CD8-positive, alpha-beta memory T cell (primary cell): Measurements from ENCODE around the gene SS18L1. TPM values are rescaled to one million over a fixed set of nuclear protein-coding genes. Genes with fewer than 3 reads are reported as not detected.
"Not testable (repeated sequence)": the region's sequence is repeated elsewhere in the genome, so short reads cannot be mapped to it uniquely, and the experiment has no call there.

Source experiments
- CTCF ChIA-PET: fragments of 350-600 bp; sonication (Branson Sonifier 250); formaldehyde crosslinking; loops from one replicate; lab custom pipeline; 2021; ENCODE audit warnings: antibody characterized with exemption; lab: Charles Lee
- POLR2A ChIA-PET: fragments of 350-600 bp; sonication (Branson Sonifier 250); formaldehyde crosslinking; loops from one replicate; lab custom pipeline; 2021; ENCODE audit warnings: antibody characterized with exemption; lab: Charles Lee
- DNase-seq, 5 donors: peaks; one replicate each; pipeline versions ENCODE4 v3.0.0 to v3.0.0-alpha.2; 2020 to 2022; ENCODE audit warnings: mixed read lengths in 1 of 5
- H3K27ac ChIP-seq: one replicate; pipeline ENCODE4 v1.7.0; 2013; ENCODE audit warnings: low read depth, mild to moderate bottlenecking, low read length, moderate library complexity
- H3K27me3 ChIP-seq: 2 replicates; pipeline ENCODE4 v1.7.0; 2013; ENCODE audit warnings: low read length, mild to moderate bottlenecking; ENCODE audit not compliant: insufficient read depth, poor library complexity, severe bottlenecking
- H3K36me3 ChIP-seq: 2 replicates; pipeline ENCODE4 v1.7.0; 2013; ENCODE audit warnings: mild to moderate bottlenecking, low read length, moderate library complexity; ENCODE audit not compliant: insufficient read depth
- H3K4me1 ChIP-seq: 2 replicates; pipeline ENCODE4 v1.7.0; 2013; ENCODE audit warnings: mild to moderate bottlenecking, low read length, moderate library complexity; ENCODE audit not compliant: insufficient read depth
- H3K4me3 ChIP-seq: 2 replicates; pipeline ENCODE4 v1.7.0; 2013; ENCODE audit warnings: mild to moderate bottlenecking, low read length
- H3K9me3 ChIP-seq: 2 replicates; pipeline ENCODE4 v1.7.0; 2013; ENCODE audit warnings: mild to moderate bottlenecking, low read length
- H3K27ac Mint-ChIP-seq, 8 donors: one replicate each; pipeline ENCODE4 v1.8.0; 2020 to 2021; ENCODE audit warnings: mixed read lengths in 8 of 8, mild to moderate bottlenecking in 6 of 8, inconsistent platforms in 3 of 8, moderate library complexity in 3 of 8
- H3K27me3 Mint-ChIP-seq, 2 donors: one replicate each; pipeline ENCODE4 v1.8.0; 2020 to 2021; ENCODE audit warnings: mixed read lengths in 2 of 2, mild to moderate bottlenecking in 1 of 2, moderate library complexity in 1 of 2
- H3K36me3 Mint-ChIP-seq, 3 donors: one replicate each; pipeline ENCODE4 v1.8.0; 2020 to 2021; ENCODE audit warnings: mixed read lengths in 3 of 3, inconsistent platforms in 1 of 3, mild to moderate bottlenecking in 1 of 3
- H3K4me1 Mint-ChIP-seq, 3 donors: one replicate each; pipeline ENCODE4 v1.8.0; 2020 to 2021; ENCODE audit warnings: mixed read lengths in 3 of 3, inconsistent platforms in 1 of 3, mild to moderate bottlenecking in 1 of 3
- H3K4me3 Mint-ChIP-seq, 7 donors: one replicate each; pipeline ENCODE4 v1.8.0; 2020 to 2021; ENCODE audit warnings: mixed read lengths in 7 of 7, mild to moderate bottlenecking in 6 of 7, moderate library complexity in 4 of 7, inconsistent platforms in 2 of 7
- H3K9me3 Mint-ChIP-seq, 5 donors: one replicate each; pipeline ENCODE4 v1.8.0; 2020 to 2022; ENCODE audit warnings: mixed read lengths in 5 of 5, mild to moderate bottlenecking in 3 of 5, moderate library complexity in 2 of 5, inconsistent platforms in 1 of 5
- polyA plus RNA-seq: library from polyadenylated mRNA; unstranded; fragments of 300-500 nt; fragmentation: Illumina TruSeq; gene quantifications from one replicate; pipeline ENCODE4 v1.2.3, GENCODE V29; 2021
- total RNA-seq, 2 experiments: library from RNA; stranded (reverse); gene quantifications; one replicate each; pipeline ENCODE4 v1.2.3, GENCODE V29; 2021

The SS18L1 gene
- total and polyA plus RNA-seq, 3 experiments from 2014 or later, result 0.86 to 18.5 (median 16.9) TPM

DNA sequence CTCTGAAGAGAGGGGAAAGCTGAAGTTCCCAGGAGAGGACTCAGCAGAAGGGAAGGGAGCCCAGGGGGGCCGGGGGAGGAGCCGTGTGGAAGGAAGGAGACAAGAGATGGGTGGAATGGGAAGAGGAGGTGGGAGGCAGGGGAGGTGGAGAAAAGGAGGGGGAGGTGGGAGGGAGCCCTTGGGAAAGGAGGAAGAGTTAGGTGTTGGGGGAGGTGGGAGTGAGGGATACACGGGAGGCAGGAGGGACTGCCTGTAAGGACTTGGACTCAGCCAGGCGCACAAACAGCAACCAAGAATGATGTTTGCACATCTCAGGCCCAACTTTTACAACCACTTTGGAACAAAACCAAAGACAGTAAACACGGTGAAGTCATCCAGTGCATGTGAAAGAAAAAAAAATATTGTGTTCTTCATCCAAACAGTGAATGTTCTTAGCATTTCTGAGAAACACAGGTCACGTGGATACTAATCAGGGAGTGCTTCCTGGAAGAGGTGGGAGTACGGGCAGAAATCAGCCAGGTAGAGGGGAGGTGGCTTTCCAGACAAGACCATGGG lies 38.7 kb upstream of the SS18L1 start:
- Histone ChIP-seq H3K9me3 (peaks cover 35% of the 10 kb centered on the region), H3K4me3 (no peak overlapping the region), H3K36me3 (no peaks in the 10 kb centered on the region), H3K4me1 (no peaks in the 10 kb centered on the region), H3K27ac (no peak overlapping the region), H3K27me3 (no peaks in the 10 kb centered on the region)
- ChIA-PET CTCF (no interaction called here), POLR2A (no interaction called here)
- Mint-ChIP-seq H3K27ac (peak overlapping the region in 1 of 8 donors; percentile 34), H3K9me3 (peaks cover 30 to 77% (median 75%) of the 10 kb centered on the region in 5 donors), H3K4me3 (no peak overlapping the region), H3K36me3 (peaks cover 6 to 52% (median 10%) of the 10 kb centered on the region in 3 donors), H3K27me3 (peaks cover 11 to 21% of the 10 kb centered on the region in 2 donors), H3K4me1 (no peaks in the 10 kb centered on the region)
- no peak for DNase-seq

DNA sequence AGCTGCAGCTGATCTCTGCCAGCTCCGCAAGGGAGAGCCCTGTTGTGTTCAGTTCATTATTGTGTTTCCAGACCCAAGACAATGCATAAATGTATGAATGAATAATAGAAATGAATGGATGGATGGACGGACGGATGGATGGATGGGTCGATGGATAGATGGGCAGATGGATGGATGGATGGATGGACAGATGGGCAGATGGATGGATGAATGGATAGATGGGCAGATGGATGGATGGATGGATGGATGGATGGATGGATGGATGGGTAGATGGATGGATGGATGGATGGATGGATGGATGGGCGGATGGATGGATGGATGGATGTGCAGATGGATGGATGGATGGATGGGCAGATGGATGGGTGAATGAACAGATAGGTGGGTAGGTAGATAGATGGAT lies 38.0 kb upstream of the SS18L1 start:
- POLR2A ChIA-PET, result no interaction called here
- H3K9me3 Mint-ChIP-seq, result peaks cover 34 to 80% (median 75%) of the 10 kb centered on the region in 5 donors
- peaks cover 29% of the 10 kb centered on the region for H3K9me3 ChIP-seq

DNA sequence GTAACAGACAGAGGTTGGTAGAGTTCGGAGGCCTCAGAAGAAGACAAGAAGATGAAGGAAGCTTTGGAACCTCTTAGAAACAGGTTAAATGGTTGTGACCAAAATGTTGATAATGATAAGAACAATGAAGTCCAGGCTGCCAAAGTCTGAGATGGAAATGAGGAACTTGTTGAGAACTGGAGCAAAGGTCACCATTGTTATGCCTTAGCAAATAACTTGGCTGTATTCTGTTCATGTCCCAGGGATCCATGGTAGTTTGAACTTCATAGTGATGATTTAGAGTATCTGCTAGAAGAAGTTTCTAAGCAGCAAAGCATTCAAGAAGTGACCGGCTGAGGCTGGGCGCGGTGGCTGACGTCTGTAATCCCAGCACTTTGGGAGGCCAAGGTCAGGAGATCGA lies 32.4 kb upstream of the SS18L1 start:
- Histone ChIP-seq H3K27me3 (no peaks in the 10 kb centered on the region), H3K36me3 (no peaks in the 10 kb centered on the region), H3K27ac (no peak overlapping the region), H3K4me1 (no peaks in the 10 kb centered on the region), H3K4me3 (no peak overlapping the region), H3K9me3 (peaks cover 38% of the 10 kb centered on the region)
- CTCF ChIA-PET, result no interaction called here
- no peak for DNase-seq
- POLR2A ChIA-PET, result no interaction called here
- Mint-ChIP-seq H3K27ac (peak overlapping the region in 1 of 8 donors; percentile 33), H3K4me3 (no peak overlapping the region), H3K9me3 (peaks cover 26 to 83% (median 78%) of the 10 kb centered on the region in 5 donors), H3K4me1 (peaks cover 0 to 5% (median 2%) of the 10 kb centered on the region in 3 donors), H3K27me3 (peaks cover 0 to 5% of the 10 kb centered on the region in 2 donors), H3K36me3 (peaks cover 4 to 30% (median 12%) of the 10 kb centered on the region in 3 donors)

More for the DNA sequence above, 38.0 kb upstream of the SS18L1 start:
- Mint-ChIP-seq H3K27me3 (peaks cover 7 to 17% of the 10 kb centered on the region in 2 donors), H3K27ac (peak overlapping the region in 1 of 8 donors; percentile 38), H3K4me1 (no peaks in the 10 kb centered on the region), H3K4me3 (no peak overlapping the region), H3K36me3 (peaks cover 6 to 48% (median 13%) of the 10 kb centered on the region in 3 donors)
- Histone ChIP-seq H3K36me3 (no peaks in the 10 kb centered on the region), H3K4me3 (no peak overlapping the region), H3K27ac (no peak overlapping the region), H3K27me3 (no peaks in the 10 kb centered on the region), H3K4me1 (no peaks in the 10 kb centered on the region)
- CTCF ChIA-PET, result no interaction called here
- no peak for DNase-seq

DNA sequence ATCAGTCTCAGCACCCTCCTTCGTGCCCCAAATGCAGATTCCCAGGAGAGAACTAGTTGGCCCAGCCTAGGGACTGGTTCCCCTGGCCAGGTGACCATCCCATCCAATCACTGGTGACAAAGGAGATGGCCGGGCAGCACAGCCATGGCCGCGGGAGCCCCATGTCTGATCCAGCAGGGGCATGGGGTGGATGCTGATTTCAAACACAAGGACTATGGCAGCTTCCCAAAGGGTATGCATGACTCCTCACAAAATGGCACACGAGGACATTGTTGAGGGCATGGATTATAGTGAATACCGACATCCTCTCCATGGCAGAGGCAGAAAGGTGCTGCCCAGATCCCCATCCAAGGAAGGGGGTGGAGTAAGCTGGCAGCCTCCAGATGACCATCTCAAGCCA lies 31.2 kb upstream of the SS18L1 start:
- ChIA-PET CTCF (no interaction called here), POLR2A (no interaction called here)

DNA sequence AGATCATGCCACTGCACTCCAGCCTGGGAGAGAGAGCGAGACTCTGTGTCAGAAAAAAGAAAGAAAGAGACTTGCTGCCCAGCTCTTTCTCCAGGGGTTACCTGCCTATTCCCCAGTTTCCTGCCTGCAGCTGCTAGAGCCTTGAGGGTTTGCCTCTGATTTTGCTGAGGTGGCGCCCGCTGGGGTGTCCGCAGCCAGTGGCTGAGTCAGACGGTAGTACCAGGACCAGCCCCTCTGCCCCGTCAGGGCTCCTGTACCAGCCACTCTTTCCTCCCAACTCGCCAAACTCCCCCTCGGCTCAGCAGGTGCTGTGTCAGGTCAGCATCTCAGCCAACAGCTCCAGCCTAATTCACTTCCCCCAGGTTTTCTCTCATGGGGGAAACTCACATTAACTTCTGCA lies 28.7 kb upstream of the SS18L1 start:
- H3K27me3 ChIP-seq, result no peaks in the 10 kb centered on the region
- no peaks in the 10 kb centered on the region for H3K36me3 ChIP-seq
- H3K27me3 Mint-ChIP-seq, result peaks cover 0 to 5% of the 10 kb centered on the region in 2 donors
- H3K36me3 Mint-ChIP-seq, result peaks cover 0 to 13% (median 4%) of the 10 kb centered on the region in 3 donors
- H3K4me1 Mint-ChIP-seq, result peaks cover 18 to 34% (median 20%) of the 10 kb centered on the region in 3 donors
- H3K27ac Mint-ChIP-seq, result peak overlapping the region in 1 of 8 donors; percentile 92
- peaks cover 16% of the 10 kb centered on the region for H3K9me3 ChIP-seq
- H3K4me3 Mint-ChIP-seq, result no peak overlapping the region
- CTCF ChIA-PET, result no interaction called here
- peaks cover 27% of the 10 kb centered on the region for H3K4me1 ChIP-seq
- H3K9me3 Mint-ChIP-seq, result peaks cover 4 to 53% (median 47%) of the 10 kb centered on the region in 5 donors
- POLR2A ChIA-PET, result interaction anchor here (0.6 kb wide), 1 partner anchor 82 kb away, joined by 7 read pairs; no protein-coding TSS in a partner anchor
- DNase-seq, result no peak
- H3K27ac ChIP-seq, result no peak overlapping the region
- H3K4me3 ChIP-seq, result no peak overlapping the region

More for the DNA sequence above, 31.2 kb upstream of the SS18L1 start:
- Histone ChIP-seq H3K4me1 (peaks cover 9% of the 10 kb centered on the region), H3K9me3 (peaks cover 34% of the 10 kb centered on the region), H3K27ac (no peak overlapping the region), H3K27me3 (no peaks in the 10 kb centered on the region), H3K4me3 (no peak overlapping the region), H3K36me3 (no peaks in the 10 kb centered on the region)
- Mint-ChIP-seq H3K27me3 (peaks cover 0 to 5% of the 10 kb centered on the region in 2 donors), H3K27ac (no peak overlapping the region), H3K36me3 (peaks cover 2 to 22% (median 12%) of the 10 kb centered on the region in 3 donors), H3K4me1 (peaks cover 4 to 13% (median 6%) of the 10 kb centered on the region in 3 donors), H3K9me3 (peaks cover 20 to 75% (median 67%) of the 10 kb centered on the region in 5 donors), H3K4me3 (no peak overlapping the region)
- DNase-seq, result no peak

DNA sequence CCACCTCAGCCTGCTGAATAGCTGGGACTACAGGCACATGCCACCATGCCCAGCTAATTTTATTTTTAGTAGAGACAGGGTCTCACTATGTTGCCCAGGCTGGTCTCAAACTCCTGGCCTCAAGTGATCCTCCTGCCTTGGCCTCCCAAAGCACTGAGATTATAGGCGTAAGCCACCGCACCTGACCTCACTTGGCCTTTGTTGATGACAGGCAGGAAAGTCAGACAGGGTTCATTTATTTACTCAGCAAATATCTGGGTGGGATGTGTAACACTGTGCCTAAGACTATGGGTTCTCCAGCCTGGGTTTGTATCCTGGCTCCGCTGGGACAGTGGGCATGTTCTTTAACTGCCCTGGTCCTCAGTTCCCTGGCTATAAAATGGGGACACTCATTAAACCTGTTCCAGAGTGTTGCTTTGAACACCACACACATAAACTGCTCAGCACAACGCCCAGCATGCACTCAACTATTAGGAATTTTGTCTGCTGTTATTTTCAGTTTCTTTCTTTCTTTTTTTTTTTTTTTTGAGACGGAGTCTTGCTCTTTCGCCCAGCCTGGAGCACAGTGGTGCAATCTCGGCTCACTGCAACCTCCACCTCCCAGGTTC lies 27.7 kb upstream of the SS18L1 start:
- POLR2A ChIA-PET, DNase-seq, H3K27me3 Mint-ChIP-seq, H3K36me3 Mint-ChIP-seq, CTCF ChIA-PET, H3K4me3 Mint-ChIP-seq, H3K27ac ChIP-seq, H3K27me3 ChIP-seq, H3K4me3 ChIP-seq, H3K36me3 ChIP-seq: not testable (repeated sequence)
- H3K4me1 Mint-ChIP-seq, result peaks cover 24 to 42% (median 27%) of the 10 kb centered on the region in 3 donors
- peaks cover 0 to 46% (median 40%) of the 10 kb centered on the region in 5 donors for H3K9me3 Mint-ChIP-seq
- peaks cover 35% of the 10 kb centered on the region for H3K4me1 ChIP-seq
- H3K9me3 ChIP-seq, result peaks cover 15% of the 10 kb centered on the region
- H3K27ac Mint-ChIP-seq, result peak overlapping the region in 5 of 8 donors; percentile 29 to 94 (median 64)

DNA sequence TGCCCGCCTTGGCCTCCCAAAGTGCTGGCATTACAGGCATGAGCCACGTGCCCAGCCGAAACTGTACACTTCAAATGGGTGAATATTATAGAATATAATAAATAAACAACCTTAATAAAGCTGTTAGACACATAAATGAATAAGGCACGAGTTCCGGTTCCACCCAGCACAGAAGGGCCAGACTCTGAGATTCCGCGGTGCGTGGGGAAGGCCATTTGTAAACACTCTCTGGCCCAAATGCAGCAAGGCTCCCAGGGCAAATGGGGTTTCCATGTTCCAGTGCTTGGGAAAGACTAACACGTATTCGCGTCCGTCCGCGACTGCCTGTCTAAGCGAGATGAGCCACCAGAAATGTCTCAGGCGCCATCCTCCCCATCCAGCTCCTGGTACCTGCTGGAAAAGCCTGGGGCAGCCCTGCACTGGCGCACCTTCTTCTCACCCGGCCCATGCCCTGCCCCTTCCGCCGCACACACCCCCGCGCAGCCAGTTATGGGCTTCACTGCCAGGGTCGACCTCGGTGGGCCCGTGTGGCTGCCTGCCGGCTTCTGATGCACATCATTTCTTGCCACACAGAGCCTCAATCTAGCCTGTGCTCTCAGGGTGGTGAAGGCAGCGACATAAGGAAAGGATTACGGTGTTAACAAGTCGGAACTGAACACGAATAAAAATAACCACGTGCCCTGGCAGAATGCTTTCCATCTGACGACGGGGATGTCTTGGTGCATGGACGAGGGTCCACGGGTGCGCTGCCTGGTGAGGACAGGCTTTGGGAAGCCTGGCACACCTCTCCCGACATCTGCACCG lies 26.8 kb upstream of the SS18L1 start:
- DNase-seq, result no peak
- peak overlapping the region in 2 of 7 donors; percentile 65 to 71 for H3K4me3 Mint-ChIP-seq
- Histone ChIP-seq H3K4me3 (peak overlapping the region; percentile 36), H3K36me3 (no peaks in the 10 kb centered on the region), H3K27ac (no peak overlapping the region), H3K9me3 (peaks cover 12% of the 10 kb centered on the region), H3K4me1 (peaks cover 41% of the 10 kb centered on the region), H3K27me3 (no peaks in the 10 kb centered on the region)
- H3K27ac Mint-ChIP-seq, result peak overlapping the region in 7 of 8 donors; percentile 78 to 98 (median 95)
- peaks cover 0 to 4% (median 3%) of the 10 kb centered on the region in 3 donors for H3K36me3 Mint-ChIP-seq
- ChIA-PET POLR2A (no interaction called here), CTCF (interaction anchor here (1.5 to 1.8 kb wide), 2 partner anchors 21 to 27 kb away, joined by 4 to 6 read pairs; no protein-coding TSS in a partner anchor)
- peaks cover 28 to 47% (median 32%) of the 10 kb centered on the region in 3 donors for H3K4me1 Mint-ChIP-seq
- peaks cover 0 to 39% (median 33%) of the 10 kb centered on the region in 5 donors for H3K9me3 Mint-ChIP-seq
- H3K27me3 Mint-ChIP-seq, result peaks cover 0 to 8% of the 10 kb centered on the region in 2 donors
